MCF 10A (cell line): ENCODE measurements around the gene RASL11B. TPM values are rescaled to one million over a fixed set of nuclear protein-coding genes. Genes with fewer than 3 reads are reported as not detected.

Experiments
- BruUV-seq: library from RNA; stranded (reverse); fragments of 400-500 nt; replicated peaks from 2 replicates; lab custom pipeline; 2021; lab: Mats Ljungman, UMichigan
- CTCF ChIA-PET: fragments of 300-600 bp; sonication (Branson Sonifier 250); formaldehyde crosslinking; extraction: SDS; loops from one replicate; lab custom pipeline; 2021; ENCODE audit warnings: antibody characterized with exemption, inconsistent platforms; lab: Yijun Ruan, JAX
- POLR2A ChIA-PET: fragments of 300-600, 350-650 bp; sonication (Branson Sonifier 250); formaldehyde crosslinking; extraction: SDS; loops from one replicate; lab custom pipeline; 2020; ENCODE audit warnings: antibody characterized with exemption, inconsistent platforms; lab: Yijun Ruan, JAX
- DNase-seq: peaks from one replicate; pipeline ENCODE4 v3.0.0-alpha.2; 2018; ENCODE audit not compliant: unreplicated experiment
- H3K27ac Mint-ChIP-seq: one replicate; pipeline ENCODE4 v1.8.0; 2022; ENCODE audit warnings: mild to moderate bottlenecking, low read depth, mixed read lengths; ENCODE audit not compliant: unreplicated experiment
- H3K27me3 Mint-ChIP-seq: one replicate; pipeline ENCODE4 v1.8.0; 2022; ENCODE audit warnings: mixed read lengths; ENCODE audit not compliant: insufficient read depth, unreplicated experiment
- H3K36me3 Mint-ChIP-seq: one replicate; pipeline ENCODE4 v1.8.0; 2022; ENCODE audit warnings: mild to moderate bottlenecking, moderate library complexity, mixed read lengths; ENCODE audit not compliant: insufficient read depth, unreplicated experiment
- H3K4me1 Mint-ChIP-seq: one replicate; pipeline ENCODE4 v1.8.0; 2022; ENCODE audit warnings: mixed read lengths; ENCODE audit not compliant: insufficient read depth, unreplicated experiment
- H3K4me3 Mint-ChIP-seq: one replicate; pipeline ENCODE4 v1.8.0; 2022; ENCODE audit warnings: mild to moderate bottlenecking, moderate library complexity, mixed read lengths; ENCODE audit not compliant: unreplicated experiment
- H3K9me3 Mint-ChIP-seq: one replicate; pipeline ENCODE4 v1.8.0; 2022; ENCODE audit warnings: mixed read lengths; ENCODE audit not compliant: unreplicated experiment
- CTCF ChIP-seq: fragments of 200-600 bp; IDR thresholded peaks from one replicate; pipeline ENCODE4 v1.8.0; 2022; ENCODE audit warnings: antibody characterized with exemption, mild to moderate bottlenecking; ENCODE audit not compliant: unreplicated experiment
- intact Hi-C: fragments of 100-400 bp; cut with micrococcal nuclease; formaldehyde crosslinking; loops from 2 replicates; pipeline ENCODE4 v1.14.1; 2022
- total RNA-seq: library from RNA; stranded (reverse); gene quantifications from 2 replicates; pipeline ENCODE4 v1.2.3, GENCODE V29; 2022

RASL11B gene
- total RNA-seq, 1 experiment from 2014 or later: 2.6 TPM

DNA sequence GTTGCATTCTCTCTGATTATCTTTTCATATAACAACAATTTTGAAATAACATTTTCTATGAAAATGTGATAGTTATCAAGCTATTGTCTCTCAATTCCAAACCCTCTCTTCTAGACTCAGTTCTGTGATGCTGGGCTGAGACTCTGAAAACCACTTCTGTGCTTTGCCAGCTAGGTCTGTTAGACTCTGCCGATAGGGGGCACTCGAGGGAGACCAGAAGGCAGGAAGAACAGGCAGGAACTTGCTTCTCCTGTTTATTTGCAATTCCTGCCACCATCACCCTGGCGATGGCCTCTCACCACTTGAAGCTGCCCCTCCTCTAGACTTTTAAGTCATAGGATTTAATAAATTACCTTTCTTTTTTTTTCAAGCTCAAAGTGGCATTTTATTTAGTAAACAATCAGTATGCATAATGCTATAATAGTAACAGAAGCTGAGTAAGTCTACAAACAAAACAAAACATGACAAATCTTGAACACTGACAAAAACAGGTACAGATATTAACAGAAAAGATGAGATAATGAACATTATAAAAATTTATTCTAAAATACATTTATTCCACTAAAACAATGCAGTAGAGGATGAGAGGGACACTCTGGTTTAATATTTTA, 49.7 kb downstream of the RASL11B start:
- POLR2A ChIA-PET: interaction anchor here (1.5 kb wide), 1 partner anchor 198 kb away, joined by 3 read pairs; no protein-coding TSS in a partner anchor
- Mint-ChIP-seq H3K4me1 (peaks cover 6% of the 10 kb centered on the region), H3K36me3 (no peaks in the 10 kb centered on the region), H3K4me3 (no peak overlapping the region), H3K9me3 (no peaks in the 10 kb centered on the region), H3K27ac (no peak overlapping the region), H3K27me3 (no peaks in the 10 kb centered on the region)
- TF ChIP-seq CTCF: peak; percentile 60
- intact Hi-C loops: loop anchor here (2.0 kb wide), 1 partner anchor 189 kb away; no protein-coding TSS in a partner anchor
- DNase-seq: peak; percentile 82
- no TSS peak for BruUV-seq
- CTCF ChIA-PET: interaction anchor here (0.6 to 2.2 kb wide), 23 partner anchors 9 to 602 kb away, joined by 3 to 14 read pairs (median 3); no protein-coding TSS in a partner anchor

- DNase-seq: no peak
- no TSS peak for BruUV-seq
- no peaks in the 10 kb centered on the region for H3K36me3 Mint-ChIP-seq
- no peaks in the 10 kb centered on the region for H3K9me3 Mint-ChIP-seq
- ChIA-PET CTCF (interaction anchor here (0.6 to 2.2 kb wide), 4 partner anchors 10 to 142 kb away, joined by 3 to 8 read pairs (median 3); no protein-coding TSS in a partner anchor), POLR2A (interaction anchor here (1.5 kb wide), 1 partner anchor 199 kb away, joined by 3 read pairs; no protein-coding TSS in a partner anchor)
- peaks cover 6% of the 10 kb centered on the region for H3K4me1 Mint-ChIP-seq
- no peak overlapping the region for H3K27ac Mint-ChIP-seq
- intact Hi-C loops: no loop called here
- TF ChIP-seq CTCF: no peak
- H3K27me3 Mint-ChIP-seq: no peaks in the 10 kb centered on the region
- no peak overlapping the region for H3K4me3 Mint-ChIP-seq
Measured at GRCh38 chr4:52912608-52913007, 50.5 kb downstream of the RASL11B start.

GRCh38 chr4:52914051-52914605, 52.0 kb downstream of the RASL11B start:
- ChIA-PET POLR2A (no interaction called here), CTCF (interaction anchor here (0.6 to 1.9 kb wide), 6 partner anchors 69 to 1809 kb away, joined by 3 to 7 read pairs (median 3); no protein-coding TSS in a partner anchor)
- H3K36me3 Mint-ChIP-seq: no peaks in the 10 kb centered on the region
- intact Hi-C loops: no loop called here
- no TSS peak for BruUV-seq
- no peak for TF ChIP-seq CTCF
- no peak overlapping the region for H3K4me3 Mint-ChIP-seq
- peaks cover 6% of the 10 kb centered on the region for H3K4me1 Mint-ChIP-seq
- no peak for DNase-seq
- no peaks in the 10 kb centered on the region for H3K27me3 Mint-ChIP-seq
- H3K27ac Mint-ChIP-seq: no peak overlapping the region
- H3K9me3 Mint-ChIP-seq: no peaks in the 10 kb centered on the region

DNA sequence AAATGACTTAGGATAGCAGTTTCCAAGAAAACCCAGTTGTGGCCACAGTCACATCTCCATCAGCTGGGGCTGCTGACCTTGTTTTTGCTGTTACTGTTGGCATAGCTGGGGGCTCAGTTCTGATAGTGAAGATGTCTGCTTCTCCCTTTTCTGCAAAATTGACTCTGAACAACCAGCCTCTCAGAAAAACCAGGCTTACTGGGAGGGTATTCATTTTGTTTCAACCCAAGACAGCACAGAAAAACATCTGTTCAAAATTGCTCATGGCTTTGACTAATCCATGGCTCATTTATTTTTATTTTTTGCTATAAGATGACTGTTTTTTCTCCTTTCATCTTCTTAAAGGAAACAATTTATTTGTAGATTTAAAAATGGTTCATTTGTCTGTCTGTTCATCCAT, 53.1 kb downstream of the RASL11B start:
- no TSS peak for BruUV-seq
- ChIA-PET POLR2A (interaction anchor here (0.6 kb wide), 1 partner anchor 862 kb away, joined by 3 read pairs; no protein-coding TSS in a partner anchor), CTCF (interaction anchor here (0.6 to 2.2 kb wide), 3 partner anchors 13 to 369 kb away, joined by 3 to 9 read pairs (median 7); no protein-coding TSS in a partner anchor)
- no peaks in the 10 kb centered on the region for H3K36me3 Mint-ChIP-seq
- H3K27ac Mint-ChIP-seq: no peak overlapping the region
- H3K4me1 Mint-ChIP-seq: peaks cover 6% of the 10 kb centered on the region
- no peak for DNase-seq
- intact Hi-C loops: no loop called here
- no peaks in the 10 kb centered on the region for H3K27me3 Mint-ChIP-seq
- no peak for TF ChIP-seq CTCF
- no peak overlapping the region for H3K4me3 Mint-ChIP-seq
- no peaks in the 10 kb centered on the region for H3K9me3 Mint-ChIP-seq
